ENCODE results near the gene BTD. TPM values are rescaled to one million over a fixed set of nuclear protein-coding genes. Genes with fewer than 3 reads are reported as not detected.

The BTD gene
- total and polyA plus RNA-seq, 10 of the 15 experiments (the other 5 are each of a cell fraction or from before 2014, with no cell fraction given), result 3.4 to 10.3 (median 5.0) TPM

DNA sequence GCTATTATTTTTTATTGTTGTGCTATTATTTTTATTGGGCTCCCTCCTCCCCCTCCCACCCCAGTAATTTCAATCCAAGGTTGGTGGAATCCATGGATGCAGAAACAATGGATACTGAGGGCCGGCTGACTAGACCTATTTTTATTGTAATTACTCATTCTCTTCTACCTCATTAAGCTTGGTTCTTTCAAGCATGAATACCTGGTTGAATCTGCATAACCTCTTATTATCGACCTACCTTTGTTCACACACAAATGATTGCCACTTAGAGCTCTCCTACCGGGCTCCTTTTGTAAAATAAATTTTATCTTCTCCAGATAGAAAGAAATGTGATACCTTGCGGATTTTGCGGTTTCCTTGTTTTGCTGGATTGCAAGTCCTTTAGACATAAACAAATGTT, 31.6 kb downstream of the BTD start:
- no TSS peak for BruUV-seq (replicated peaks)
- RAD21 ChIA-PET (ENCODE audit: unreplicated experiment), result interaction anchor here (1.1 to 2.7 kb wide), 5 partner anchors 34 to 180 kb away, joined by 3 to 14 read pairs (median 6); partner anchors contain the start of gene ANKRD28
- no peak for FAIRE-seq
- Histone ChIP-seq H3K4me3 (no peak overlapping the region), H3K4me1 (ENCODE audit: control insufficient read depth, insufficient read depth, low read length) (peaks cover 33% of the 10 kb centered on the region), H3K27ac (ENCODE audit: control insufficient read depth, insufficient read depth) (no peak overlapping the region), H3K4me2 (ENCODE audit: control insufficient read depth, insufficient read depth) (no peak overlapping the region), H4K20me1 (ENCODE audit: control insufficient read depth, insufficient read depth) (no peaks in the 10 kb centered on the region), H3K36me3 (ENCODE audit: control insufficient read depth in 2 of 2, insufficient read depth in 2 of 2, low read length in 1 of 2) (no peaks in the 10 kb centered on the region), H3K27me3 (replicated peaks in 1 of 2; ENCODE audit: control insufficient read depth in 2 of 2, insufficient read depth in 2 of 2, low read length in 1 of 2) (no peaks in the 10 kb centered on the region), H3K9me3 (replicated peaks; ENCODE audit: control insufficient read depth, insufficient read depth, low read length) (peaks cover 3% of the 10 kb centered on the region; the same call in 2 of the 3 replicates), H3K79me2 (ENCODE audit: control insufficient read depth, insufficient read depth, low read length) (no peaks in the 10 kb centered on the region), H2AFZ (ENCODE audit: control insufficient read depth, low read depth, low read length) (no peak overlapping the region), H3K9ac (ENCODE audit: control insufficient read depth, insufficient read depth, low read length) (no peak overlapping the region)
- TF ChIP-seq TBL1XR1 (IDR thresholded peaks at IDR 0.05; ENCODE audit: low read depth, low read length) (no peak), STAT1 (conservative IDR thresholded peaks at IDR 0.05) (no peak), ESRRA (IDR thresholded peaks at IDR 0.05; ENCODE audit: low read length) (no peak), MYC (IDR thresholded peaks at IDR 0.05; ENCODE audit: insufficient read depth, insufficient read length, insufficient replicate concordance, low read length, severe bottlenecking) (no peak), MEF2B (IDR thresholded peaks at IDR 0.05; ENCODE audit: partially characterized antibody, poor library complexity, severe bottlenecking) (no peak), KLF5 (IDR thresholded peaks at IDR 0.05; ENCODE audit: partially characterized antibody) (no peak), BRCA1 (IDR thresholded peaks at IDR 0.05; ENCODE audit: low read depth, low read length) (no peak), FOXM1 (IDR thresholded peaks at IDR 0.05; ENCODE audit: low read depth, low read length) (no peak), EP300 (IDR thresholded peaks at IDR 0.05; ENCODE audit: borderline replicate concordance in 1 of 2, control insufficient read depth in 1 of 2, low read depth in 2 of 2, low read length in 2 of 2) (no peak), SMARCA5 (IDR thresholded peaks at IDR 0.05) (no peak), BHLHE40 (IDR thresholded peaks at IDR 0.05; ENCODE audit: borderline replicate concordance in 1 of 2, low read depth in 2 of 2, low read length in 1 of 2) (no peak), CHD4 (IDR thresholded peaks at IDR 0.05) (no peak), CBFB (IDR thresholded peaks at IDR 0.05; ENCODE audit: low read depth) (no peak)
- TF ChIP-seq, protein P1, sequence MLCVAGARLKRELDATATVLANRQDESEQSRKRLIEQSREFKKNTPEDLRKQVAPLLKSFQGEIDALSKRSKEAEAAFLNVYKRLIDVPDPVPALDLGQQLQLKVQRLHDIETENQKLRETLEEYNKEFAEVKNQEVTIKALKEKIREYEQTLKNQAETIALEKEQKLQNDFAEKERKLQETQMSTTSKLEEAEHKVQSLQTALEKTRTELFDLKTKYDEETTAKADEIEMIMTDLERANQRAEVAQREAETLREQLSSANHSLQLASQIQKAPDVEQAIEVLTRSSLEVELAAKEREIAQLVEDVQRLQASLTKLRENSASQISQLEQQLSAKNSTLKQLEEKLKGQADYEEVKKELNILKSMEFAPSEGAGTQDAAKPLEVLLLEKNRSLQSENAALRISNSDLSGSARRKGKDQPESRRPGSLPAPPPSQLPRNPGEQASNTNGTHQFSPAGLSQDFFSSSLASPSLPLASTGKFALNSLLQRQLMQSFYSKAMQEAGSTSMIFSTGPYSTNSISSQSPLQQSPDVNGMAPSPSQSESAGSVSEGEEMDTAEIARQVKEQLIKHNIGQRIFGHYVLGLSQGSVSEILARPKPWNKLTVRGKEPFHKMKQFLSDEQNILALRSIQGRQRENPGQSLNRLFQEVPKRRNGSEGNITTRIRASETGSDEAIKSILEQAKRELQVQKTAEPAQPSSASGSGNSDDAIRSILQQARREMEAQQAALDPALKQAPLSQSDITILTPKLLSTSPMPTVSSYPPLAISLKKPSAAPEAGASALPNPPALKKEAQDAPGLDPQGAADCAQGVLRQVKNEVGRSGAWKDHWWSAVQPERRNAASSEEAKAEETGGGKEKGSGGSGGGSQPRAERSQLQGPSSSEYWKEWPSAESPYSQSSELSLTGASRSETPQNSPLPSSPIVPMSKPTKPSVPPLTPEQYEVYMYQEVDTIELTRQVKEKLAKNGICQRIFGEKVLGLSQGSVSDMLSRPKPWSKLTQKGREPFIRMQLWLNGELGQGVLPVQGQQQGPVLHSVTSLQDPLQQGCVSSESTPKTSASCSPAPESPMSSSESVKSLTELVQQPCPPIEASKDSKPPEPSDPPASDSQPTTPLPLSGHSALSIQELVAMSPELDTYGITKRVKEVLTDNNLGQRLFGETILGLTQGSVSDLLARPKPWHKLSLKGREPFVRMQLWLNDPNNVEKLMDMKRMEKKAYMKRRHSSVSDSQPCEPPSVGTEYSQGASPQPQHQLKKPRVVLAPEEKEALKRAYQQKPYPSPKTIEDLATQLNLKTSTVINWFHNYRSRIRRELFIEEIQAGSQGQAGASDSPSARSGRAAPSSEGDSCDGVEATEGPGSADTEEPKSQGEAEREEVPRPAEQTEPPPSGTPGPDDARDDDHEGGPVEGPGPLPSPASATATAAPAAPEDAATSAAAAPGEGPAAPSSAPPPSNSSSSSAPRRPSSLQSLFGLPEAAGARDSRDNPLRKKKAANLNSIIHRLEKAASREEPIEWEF (IDR thresholded peaks at IDR 0.05; ENCODE audit: insufficient replicate concordance, low read depth, low read length), result no peak
- TF ChIP-seq, protein P2, sequence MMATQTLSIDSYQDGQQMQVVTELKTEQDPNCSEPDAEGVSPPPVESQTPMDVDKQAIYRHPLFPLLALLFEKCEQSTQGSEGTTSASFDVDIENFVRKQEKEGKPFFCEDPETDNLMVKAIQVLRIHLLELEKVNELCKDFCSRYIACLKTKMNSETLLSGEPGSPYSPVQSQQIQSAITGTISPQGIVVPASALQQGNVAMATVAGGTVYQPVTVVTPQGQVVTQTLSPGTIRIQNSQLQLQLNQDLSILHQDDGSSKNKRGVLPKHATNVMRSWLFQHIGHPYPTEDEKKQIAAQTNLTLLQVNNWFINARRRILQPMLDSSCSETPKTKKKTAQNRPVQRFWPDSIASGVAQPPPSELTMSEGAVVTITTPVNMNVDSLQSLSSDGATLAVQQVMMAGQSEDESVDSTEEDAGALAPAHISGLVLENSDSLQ (IDR thresholded peaks at IDR 0.05), result no peak
- 53% methylated on average over 5 of the region's 5 CpGs for WGBS (ENCODE audit: insufficient coverage, insufficient replicate concordance, low lambda C conversion rate, missing lambda C conversion rate)
- CTCF ChIA-PET, result interaction anchor here (1.1 to 2.1 kb wide), 4 partner anchors 34 to 179 kb away, joined by 4 to 5 read pairs (median 4); no protein-coding TSS in a partner anchor
- in situ Hi-C loops (cut with MboI), result no loop called here
- no peak for DNase-seq (ENCODE audit: low read depth, low spot score)
- SMC1A ChIA-PET (ENCODE audit: uncharacterized antibody, unreplicated experiment), result interaction anchor here (0.8 to 14.5 kb wide), 5 partner anchors 10 to 177 kb away, joined by 3 to 362 read pairs (median 8); no protein-coding TSS in a partner anchor
- intact Hi-C loops (cut with micrococcal nuclease; ENCODE audit: unreplicated experiment), result loop anchor here (5.0 to 10.0 kb wide), 2 partner anchors 34 to 542 kb away; partner anchors contain the start of gene GALNT15
- POLR2A ChIA-PET, result interaction anchor here (1.6 to 2.7 kb wide), 3 partner anchors 163 to 178 kb away, joined by 4 to 7 read pairs (median 5); no protein-coding TSS in a partner anchor
- no peak for ATAC-seq
